Activated T-helper 17 cell treated with anti-CD3 and anti-CD28 coated beads, Interleukin-2, amount 50 U/mL, for 72 hours (primary cell): ENCODE measurements around the gene AP5Z1. TPM values are rescaled to one million over a fixed set of nuclear protein-coding genes. Genes with fewer than 3 reads are reported as not detected.
A peak's percentile ranks its signal among the peaks of the same experiment; 100 is the strongest.

ENCODE experiments used
- ATAC-seq: fragments of 150-1000 bp; cut with Tn5 transposase; replicated peaks from 2 replicates; pipeline ENCODE4 v1.10.0; 2021; ENCODE audit warnings: mild to moderate bottlenecking, moderate library complexity
- H3K27ac Mint-ChIP-seq: one replicate; pipeline ENCODE4 v1.8.0; 2022; ENCODE audit warnings: mixed read lengths
- H3K27me3 Mint-ChIP-seq: one replicate; pipeline ENCODE4 v1.8.0; 2022; ENCODE audit warnings: mixed read lengths
- H3K36me3 Mint-ChIP-seq: one replicate; pipeline ENCODE4 v1.8.0; 2022; ENCODE audit warnings: low read depth, mild to moderate bottlenecking, mixed read lengths
- H3K4me1 Mint-ChIP-seq: one replicate; pipeline ENCODE4 v1.8.0; 2022; ENCODE audit warnings: mixed read lengths
- H3K4me3 Mint-ChIP-seq: one replicate; pipeline ENCODE4 v1.8.0; 2022; ENCODE audit warnings: mild to moderate bottlenecking, mixed read lengths
- H3K9me3 Mint-ChIP-seq: one replicate; pipeline ENCODE4 v1.8.0; 2022; ENCODE audit warnings: mixed read lengths
- total RNA-seq, 2 donors: library from RNA; stranded (reverse); gene quantifications; one replicate each; pipeline ENCODE4 v1.2.3, GENCODE V29; 2022

Gene AP5Z1
- total RNA-seq, 2 donors from 2014 or later = 38.7 to 51.9 TPM

DNA sequence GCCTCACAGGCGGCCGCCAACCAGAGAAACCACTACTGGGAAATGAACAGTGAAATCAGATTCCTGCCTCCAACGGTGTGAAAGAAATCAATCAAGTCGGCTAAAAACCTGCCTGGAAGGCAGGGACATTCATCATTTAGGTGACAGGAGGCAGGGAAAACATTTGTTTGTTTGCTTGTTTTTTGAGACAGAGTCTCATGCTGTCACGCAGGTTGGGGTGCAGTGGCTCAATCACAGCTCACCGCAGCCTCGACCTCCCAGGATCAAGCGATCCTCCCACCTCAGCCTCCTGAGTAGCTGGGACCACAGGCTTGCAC is 30.5 kb downstream of the AP5Z1 start:
- Mint-ChIP-seq H3K27me3 (peaks cover 3% of the 10 kb centered on the region), H3K27ac (no peak overlapping the region), H3K36me3 (no peaks in the 10 kb centered on the region), H3K4me3 (no peak overlapping the region), H3K9me3 (no peaks in the 10 kb centered on the region), H3K4me1 (no peaks in the 10 kb centered on the region)
- ATAC-seq = no peak

DNA sequence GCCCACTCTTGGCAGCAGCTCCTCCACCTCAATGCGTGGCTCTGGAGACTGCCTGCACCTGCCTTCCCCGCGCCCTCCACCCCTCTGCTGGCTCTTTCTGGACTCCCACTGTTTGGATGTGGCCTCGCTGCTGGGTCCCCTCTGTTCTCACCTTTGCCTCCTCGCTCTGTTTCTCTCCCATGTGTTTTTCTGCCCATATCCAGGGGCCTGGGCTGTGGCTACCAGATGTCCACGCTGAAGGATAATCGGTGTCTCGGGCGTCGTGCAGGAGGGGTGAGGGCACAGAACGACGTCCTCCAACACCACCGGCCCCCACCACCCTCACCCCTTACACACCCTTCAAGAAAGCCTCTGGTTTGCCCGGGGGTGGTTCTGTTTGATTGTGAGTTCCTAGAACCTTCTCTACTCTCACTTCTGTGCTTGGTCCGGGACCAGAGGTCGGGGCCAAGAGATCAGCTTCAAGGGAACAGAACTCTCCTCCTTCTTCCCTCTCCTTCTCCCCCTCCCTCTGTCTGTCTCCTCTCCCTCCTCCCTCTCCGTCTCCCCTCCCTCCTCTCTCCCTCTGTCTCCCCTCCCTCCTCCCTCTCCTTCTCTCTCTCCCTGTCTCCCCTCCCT is 31.7 kb downstream of the AP5Z1 start:
- peaks cover 3% of the 10 kb centered on the region for H3K27me3 Mint-ChIP-seq
- H3K9me3 Mint-ChIP-seq = no peaks in the 10 kb centered on the region
- no peaks in the 10 kb centered on the region for H3K4me1 Mint-ChIP-seq
- no peaks in the 10 kb centered on the region for H3K36me3 Mint-ChIP-seq
- H3K4me3 Mint-ChIP-seq = no peak overlapping the region
- H3K27ac Mint-ChIP-seq = no peak overlapping the region
- no peak for ATAC-seq

DNA sequence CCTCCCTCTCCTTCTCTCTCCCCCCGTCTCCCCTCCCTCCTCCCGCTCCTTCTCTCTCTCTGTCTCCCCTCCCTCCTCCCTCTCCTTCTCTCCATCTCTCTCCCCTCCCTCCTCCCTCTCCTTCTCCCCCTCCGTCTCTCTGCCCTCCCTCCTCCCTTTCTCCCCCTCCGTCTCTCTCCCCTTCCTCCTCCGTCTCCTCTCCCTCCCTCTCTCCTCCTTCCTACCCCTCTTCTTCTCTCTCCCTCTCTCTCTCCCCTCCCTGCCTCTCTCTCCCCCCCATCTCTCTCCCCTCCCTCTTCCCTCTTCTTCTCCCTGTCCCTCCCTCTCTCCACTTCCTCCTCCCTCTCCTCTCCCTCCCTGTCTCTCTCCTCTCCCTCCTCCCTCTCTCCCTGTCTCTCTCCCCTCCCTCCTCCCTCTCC is 32.2 kb downstream of the AP5Z1 start:
- no peak for ATAC-seq
- no peak overlapping the region for H3K27ac Mint-ChIP-seq
- H3K4me1 Mint-ChIP-seq = no peaks in the 10 kb centered on the region
- no peak overlapping the region for H3K4me3 Mint-ChIP-seq
- H3K27me3 Mint-ChIP-seq = peaks cover 5% of the 10 kb centered on the region
- no peaks in the 10 kb centered on the region for H3K36me3 Mint-ChIP-seq
- no peaks in the 10 kb centered on the region for H3K9me3 Mint-ChIP-seq

DNA sequence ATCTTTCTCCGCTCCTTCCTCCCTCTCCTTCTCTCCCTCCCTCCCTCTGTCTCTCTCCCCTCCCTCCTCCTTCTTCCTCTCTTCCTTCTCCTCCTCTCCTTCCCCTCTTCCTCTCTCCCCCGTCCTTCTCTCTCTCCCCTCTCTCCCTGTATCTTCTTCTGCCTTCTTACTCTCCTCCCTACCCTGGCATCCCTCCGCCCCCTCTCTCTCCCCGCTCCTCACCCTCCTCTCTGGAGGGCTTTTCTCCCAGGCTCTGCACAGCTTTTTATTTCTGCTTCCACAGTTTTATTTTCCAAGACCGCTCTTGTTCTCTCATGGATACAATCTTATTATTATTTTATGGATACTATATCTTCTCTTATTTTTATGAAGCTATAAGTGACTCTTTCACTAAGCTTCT is 32.6 kb downstream of the AP5Z1 start:
- no peaks in the 10 kb centered on the region for H3K36me3 Mint-ChIP-seq
- H3K4me1 Mint-ChIP-seq = no peaks in the 10 kb centered on the region
- ATAC-seq = no peak
- H3K27me3 Mint-ChIP-seq = peaks cover 9% of the 10 kb centered on the region
- H3K4me3 Mint-ChIP-seq = no peak overlapping the region
- no peaks in the 10 kb centered on the region for H3K9me3 Mint-ChIP-seq
- H3K27ac Mint-ChIP-seq = no peak overlapping the region

DNA sequence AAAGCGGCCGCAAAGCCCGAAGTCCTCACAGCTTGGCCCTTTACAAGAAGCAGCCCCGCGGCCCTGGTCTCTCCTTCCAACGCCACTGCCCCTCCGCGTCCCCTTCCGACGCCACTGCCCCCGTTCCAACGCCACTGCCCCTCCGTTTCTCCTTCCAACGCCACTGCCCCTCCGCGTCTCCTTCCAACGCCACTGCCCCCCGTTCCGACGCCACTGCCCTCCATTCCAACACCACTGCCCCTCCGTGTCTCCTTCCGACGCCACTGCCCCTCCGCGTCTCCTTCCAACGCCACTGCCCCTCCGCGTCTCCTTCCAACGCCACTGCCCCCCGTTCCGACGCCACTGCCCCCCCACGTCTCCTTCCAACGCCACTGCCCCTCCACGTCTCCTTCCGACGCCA is 33.1 kb downstream of the AP5Z1 start:
- peaks cover 15% of the 10 kb centered on the region for H3K27me3 Mint-ChIP-seq
- H3K9me3 Mint-ChIP-seq = no peaks in the 10 kb centered on the region
- H3K4me3 Mint-ChIP-seq = no peak overlapping the region
- H3K36me3 Mint-ChIP-seq = no peaks in the 10 kb centered on the region
- ATAC-seq = no peak
- H3K27ac Mint-ChIP-seq = no peak overlapping the region
- H3K4me1 Mint-ChIP-seq = no peaks in the 10 kb centered on the region

DNA sequence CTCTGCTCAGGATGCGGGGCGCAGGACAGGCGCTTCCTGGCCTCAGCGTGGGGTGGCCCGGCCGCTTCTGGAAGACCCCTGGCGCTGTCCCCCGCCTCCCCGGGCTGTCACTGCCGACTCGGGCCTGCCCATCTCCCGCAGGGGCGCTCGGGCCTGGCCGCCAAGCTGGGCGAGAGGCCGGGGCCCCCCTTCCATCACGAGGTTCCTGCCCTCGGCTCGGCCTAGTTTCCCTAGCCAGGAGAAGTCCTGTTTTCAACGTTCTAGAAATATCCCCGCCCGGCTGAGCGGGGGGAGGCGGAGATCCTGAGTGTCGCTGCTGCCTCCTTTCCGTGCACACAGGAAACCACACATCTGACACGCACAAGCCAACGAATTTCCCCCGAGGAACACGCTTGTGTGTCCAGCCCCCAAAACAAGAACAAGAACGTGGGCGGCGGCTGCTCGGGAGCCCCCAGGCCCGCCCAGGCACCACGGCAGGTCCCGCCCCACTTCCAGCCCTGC is 33.7 kb downstream of the AP5Z1 start:
- Mint-ChIP-seq H3K9me3 (no peaks in the 10 kb centered on the region), H3K27me3 (peaks cover 17% of the 10 kb centered on the region), H3K4me1 (no peaks in the 10 kb centered on the region), H3K4me3 (peak overlapping the region; percentile 19), H3K27ac (no peak overlapping the region), H3K36me3 (no peaks in the 10 kb centered on the region)
- no peak for ATAC-seq

DNA sequence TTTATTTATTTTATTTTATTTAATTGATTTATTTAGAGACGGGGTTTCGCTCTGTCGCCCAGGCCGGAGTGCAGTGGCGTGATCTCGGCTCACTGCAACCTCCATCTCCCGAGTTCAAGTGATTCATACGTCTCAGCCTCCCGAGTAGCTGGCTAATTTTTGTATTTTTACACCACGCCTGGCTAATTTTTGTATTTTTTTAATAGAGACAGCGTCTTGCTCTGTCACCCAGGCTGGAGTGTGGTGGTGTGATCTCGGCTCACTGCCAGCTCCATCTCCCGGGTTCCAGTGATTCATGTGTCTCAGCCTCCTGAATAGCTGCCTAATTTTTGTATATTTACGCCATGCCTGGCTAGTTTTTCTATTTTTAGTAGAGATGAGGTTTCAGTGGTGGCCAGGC is 34.2 kb downstream of the AP5Z1 start:
- Mint-ChIP-seq H3K27me3 (peaks cover 18% of the 10 kb centered on the region), H3K4me3 (peak overlapping the region; percentile 19)
- no peak for ATAC-seq

DNA sequence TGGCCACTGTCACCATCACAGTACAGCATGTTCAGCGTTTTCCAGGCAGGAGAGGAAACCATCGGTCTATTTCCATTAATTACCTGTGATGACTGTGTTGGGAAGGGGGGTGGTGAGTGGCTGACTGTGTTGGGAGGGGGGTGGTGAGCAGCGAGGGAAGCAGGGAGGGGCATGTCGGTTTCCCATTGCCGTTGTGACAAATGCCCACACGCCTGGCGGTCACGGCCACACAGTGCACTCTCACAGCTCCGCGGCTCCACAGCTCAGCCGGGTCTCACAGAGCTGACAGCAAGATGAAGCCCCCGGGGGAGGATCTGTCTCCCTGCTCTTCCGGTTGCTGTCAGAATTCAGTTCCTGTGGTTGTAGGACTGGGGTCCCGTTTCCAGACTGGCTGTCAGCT is 39.0 kb downstream of the AP5Z1 start:
- H3K4me1 Mint-ChIP-seq = no peaks in the 10 kb centered on the region
- H3K9me3 Mint-ChIP-seq = no peaks in the 10 kb centered on the region
- no peaks in the 10 kb centered on the region for H3K36me3 Mint-ChIP-seq
- ATAC-seq = no peak
- H3K27me3 Mint-ChIP-seq = peaks cover 18% of the 10 kb centered on the region
- H3K4me3 Mint-ChIP-seq = no peak overlapping the region
- H3K27ac Mint-ChIP-seq = no peak overlapping the region

More for the DNA sequence above, 34.2 kb downstream of the AP5Z1 start:
- Mint-ChIP-seq H3K4me1 (no peaks in the 10 kb centered on the region), H3K9me3 (no peaks in the 10 kb centered on the region), H3K36me3 (no peaks in the 10 kb centered on the region), H3K27ac (no peak overlapping the region)

DNA sequence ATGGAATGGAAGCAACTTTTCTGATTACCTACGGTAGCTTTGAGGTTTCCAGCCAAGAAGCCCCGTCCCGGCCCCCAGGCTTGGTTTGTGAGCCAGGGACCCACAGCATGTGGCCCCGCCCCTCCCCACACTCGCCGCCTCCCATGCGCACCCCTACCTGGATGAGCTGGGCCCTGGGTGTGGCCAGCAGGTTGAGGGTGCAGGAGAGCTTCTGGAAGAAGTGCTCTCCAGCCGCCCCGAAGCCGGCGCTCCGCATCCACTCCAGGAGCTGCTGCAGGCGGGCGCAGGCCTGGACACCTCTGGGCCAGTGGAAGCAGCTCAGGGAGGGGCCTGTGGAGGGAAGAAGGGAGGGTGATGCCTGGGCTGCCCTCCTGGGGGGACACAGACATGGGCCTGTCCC is 39.7 kb downstream of the AP5Z1 start:
- Mint-ChIP-seq H3K36me3 (no peaks in the 10 kb centered on the region), H3K9me3 (no peaks in the 10 kb centered on the region), H3K4me1 (no peaks in the 10 kb centered on the region), H3K27ac (no peak overlapping the region), H3K4me3 (no peak overlapping the region), H3K27me3 (peaks cover 18% of the 10 kb centered on the region)
- ATAC-seq = no peak

DNA sequence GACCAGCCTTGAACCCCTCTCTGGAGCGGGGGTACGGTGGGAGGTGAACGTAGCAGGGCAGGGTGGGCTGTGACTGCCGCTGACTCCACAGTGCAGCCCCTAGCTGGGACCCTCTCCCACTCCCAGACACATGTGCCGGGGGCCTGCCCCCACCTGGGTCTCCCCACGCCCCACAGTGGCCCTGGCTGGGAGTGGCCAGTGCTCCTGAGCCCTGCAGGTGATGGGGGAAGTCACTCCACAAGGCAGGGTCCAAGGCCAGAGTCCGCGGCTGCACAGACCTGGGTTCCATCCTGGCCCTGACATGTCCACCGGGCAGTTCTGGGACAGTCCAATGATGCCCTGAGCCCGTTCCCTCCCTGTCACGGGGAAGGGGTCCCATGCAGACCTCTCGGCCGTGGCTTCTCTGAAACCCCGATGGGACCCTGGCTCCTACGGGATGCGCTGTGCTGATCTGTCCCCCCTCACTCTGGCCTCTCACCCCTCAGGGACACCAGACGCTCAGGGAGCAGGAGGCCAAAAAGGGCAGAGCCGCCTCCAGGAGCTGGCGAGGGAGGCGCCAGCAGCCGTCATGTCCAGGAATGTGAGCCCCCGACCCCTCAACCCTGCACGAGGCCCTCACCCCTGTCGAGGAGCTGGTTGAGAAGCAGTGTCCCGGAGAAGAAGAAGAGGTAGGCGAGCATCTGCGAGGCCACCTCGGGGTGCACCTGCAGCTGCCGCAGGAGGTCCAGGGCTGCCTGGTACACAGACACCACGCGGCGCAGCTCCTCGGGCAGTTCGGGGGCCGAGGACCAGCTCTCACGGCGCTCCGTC is 40.4 kb downstream of the AP5Z1 start:
- no peaks in the 10 kb centered on the region for H3K9me3 Mint-ChIP-seq

DNA sequence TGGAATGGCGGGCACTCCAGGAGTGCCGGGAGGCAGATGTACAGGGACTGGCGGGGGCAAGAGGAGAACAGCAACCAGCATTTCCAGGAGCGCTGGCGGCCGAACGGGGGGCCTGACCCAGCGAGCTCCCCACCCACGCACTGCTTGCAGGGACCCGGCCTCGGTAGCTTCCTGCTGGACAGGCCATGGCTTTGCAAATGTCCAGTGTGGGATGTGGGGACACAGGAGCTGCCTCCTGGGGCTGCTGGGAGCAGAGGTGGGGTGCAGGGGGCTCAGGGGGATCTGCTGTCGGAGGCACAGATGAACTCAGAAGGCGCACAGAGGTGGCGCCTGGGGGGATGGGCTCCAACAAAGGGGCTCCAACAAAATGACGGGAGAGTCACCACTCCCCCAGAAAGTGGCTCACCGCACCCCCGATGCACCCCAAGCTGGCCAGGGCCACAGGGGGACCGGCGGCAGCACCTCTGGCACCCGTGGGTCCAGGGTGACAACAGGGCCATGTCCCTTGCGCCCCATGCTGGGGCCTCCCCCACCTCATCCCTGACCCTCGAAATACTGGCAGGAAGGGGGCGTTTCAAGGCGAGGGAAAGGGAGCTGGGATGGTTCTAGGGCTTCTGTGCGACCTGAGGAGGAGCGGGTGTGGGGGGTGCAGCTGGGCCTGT is 41.1 kb downstream of the AP5Z1 start:
- no peak overlapping the region for H3K27ac Mint-ChIP-seq
- no peak overlapping the region for H3K4me3 Mint-ChIP-seq
- ATAC-seq = no peak
- peaks cover 18% of the 10 kb centered on the region for H3K27me3 Mint-ChIP-seq
- H3K9me3 Mint-ChIP-seq = no peaks in the 10 kb centered on the region
- no peaks in the 10 kb centered on the region for H3K36me3 Mint-ChIP-seq
- H3K4me1 Mint-ChIP-seq = no peaks in the 10 kb centered on the region

More for the DNA sequence above, 40.4 kb downstream of the AP5Z1 start:
- ATAC-seq = no peak
- H3K4me3 Mint-ChIP-seq = no peak overlapping the region
- peaks cover 18% of the 10 kb centered on the region for H3K27me3 Mint-ChIP-seq
- no peaks in the 10 kb centered on the region for H3K36me3 Mint-ChIP-seq
- H3K27ac Mint-ChIP-seq = no peak overlapping the region
- no peaks in the 10 kb centered on the region for H3K4me1 Mint-ChIP-seq

DNA sequence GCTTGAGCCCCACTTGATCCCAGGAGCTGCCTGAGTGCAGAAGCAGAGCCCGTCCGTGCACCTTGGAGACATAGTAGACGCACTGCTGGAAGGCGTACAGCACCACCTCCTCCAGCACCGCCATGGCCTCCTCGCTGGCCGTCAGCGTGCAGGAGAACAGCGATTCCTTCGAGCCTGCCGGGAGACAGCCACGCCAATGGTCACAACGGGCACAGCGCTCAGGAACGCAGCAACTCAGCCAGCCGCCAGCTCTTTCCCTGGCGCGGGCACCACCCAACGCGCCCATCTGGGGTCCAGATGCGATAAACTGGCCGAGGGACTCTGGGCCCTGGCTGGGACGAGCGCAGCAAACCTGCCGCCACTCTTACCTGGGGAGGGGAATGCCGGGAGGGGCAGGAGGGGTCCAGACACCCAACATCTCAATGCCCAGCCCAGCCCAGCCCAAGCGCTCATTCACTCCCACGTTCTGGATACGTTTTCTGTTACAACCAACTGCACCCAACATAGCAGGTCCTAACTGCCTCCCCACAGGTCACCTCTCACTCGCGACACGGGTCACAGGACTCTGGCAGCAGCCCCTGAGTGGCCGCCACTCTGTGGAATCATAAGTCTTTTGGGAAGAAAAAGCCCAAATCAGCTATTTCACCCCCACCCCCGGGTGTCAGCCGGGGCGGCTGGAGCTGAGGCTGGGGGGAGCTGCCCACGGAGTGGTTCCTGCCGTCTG is 41.9 kb downstream of the AP5Z1 start:
- H3K9me3 Mint-ChIP-seq = no peaks in the 10 kb centered on the region
- no peak for ATAC-seq
- H3K27me3 Mint-ChIP-seq = peaks cover 18% of the 10 kb centered on the region
- H3K27ac Mint-ChIP-seq = no peak overlapping the region
- H3K36me3 Mint-ChIP-seq = no peaks in the 10 kb centered on the region
- H3K4me3 Mint-ChIP-seq = no peak overlapping the region
- H3K4me1 Mint-ChIP-seq = no peaks in the 10 kb centered on the region

DNA sequence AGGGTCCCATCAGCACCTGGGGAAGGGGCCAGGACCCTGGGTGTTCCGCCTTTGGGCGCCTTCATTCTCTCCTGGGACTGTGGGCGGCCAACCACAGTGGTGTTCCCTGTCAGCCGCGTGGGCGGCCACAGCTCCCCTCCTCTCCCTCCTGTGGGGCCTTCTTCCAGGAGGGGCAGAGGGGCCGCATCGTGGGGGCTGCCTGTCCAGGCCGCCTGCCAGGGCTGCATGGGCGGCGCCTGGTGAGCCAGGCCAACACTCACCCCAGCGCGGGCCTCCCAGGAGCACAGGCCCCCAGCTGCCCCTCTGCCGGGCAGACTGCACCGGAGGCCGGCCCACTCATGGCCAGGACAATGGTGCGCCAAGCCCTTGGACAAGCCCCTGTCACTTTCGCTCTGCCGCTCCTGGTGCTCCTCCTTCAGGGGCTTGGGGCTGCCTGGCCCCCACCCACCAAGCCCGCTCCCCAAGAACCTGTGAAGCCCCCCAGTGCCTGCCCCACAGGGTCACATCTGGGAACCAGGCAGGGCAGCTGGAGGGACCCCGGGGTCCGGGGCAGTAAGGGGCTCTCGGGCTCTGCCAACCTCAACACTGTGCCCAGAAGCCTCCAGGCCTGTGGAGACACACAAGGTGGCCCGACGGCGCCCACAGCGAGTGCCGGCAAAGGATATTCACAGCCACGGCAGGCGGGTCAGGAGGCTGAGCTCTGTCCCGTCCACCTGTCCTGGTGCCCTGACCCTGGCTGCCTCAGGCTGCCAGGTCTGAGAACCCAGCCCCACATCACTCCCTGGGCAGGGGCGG is 42.8 kb downstream of the AP5Z1 start:
- Mint-ChIP-seq H3K4me3 (no peak overlapping the region), H3K4me1 (no peaks in the 10 kb centered on the region), H3K36me3 (no peaks in the 10 kb centered on the region), H3K27me3 (peaks cover 16% of the 10 kb centered on the region), H3K9me3 (no peaks in the 10 kb centered on the region), H3K27ac (no peak overlapping the region)
- no peak for ATAC-seq
